Measurements from ENCODE around the gene VAV3. TPM values are rescaled to one million over a fixed set of nuclear protein-coding genes. Genes with fewer than 3 reads are reported as not detected.

Gene VAV3
- total and polyA plus RNA-seq, 2 of the 13 experiments (the other 11 are each of a cell fraction or from before 2014, with no cell fraction given): 15.9 to 29.8 TPM

GRCh38 chr1:107683191-107683657 lies 281.8 kb downstream of the VAV3 start (continued):
- no peak; the same call in 1 of the 2 replicates for TF ChIP-seq YEATS4 (CRISPR knock-in tag; IDR thresholded peaks at IDR 0.05; ENCODE audit: borderline replicate concordance)
- TF ChIP-seq KDM2A (CRISPR knock-in tag; IDR thresholded peaks at IDR 0.05; ENCODE audit: borderline replicate concordance, low read depth): no peak
- no peak for TF ChIP-seq YEATS2 (CRISPR knock-in tag; IDR thresholded peaks at IDR 0.05; ENCODE audit: borderline replicate concordance)
- no peak for TF ChIP-seq HBP1 (CRISPR knock-in tag; IDR thresholded peaks at IDR 0.05; ENCODE audit: low read depth)
- TF ChIP-seq HOXA3 (CRISPR knock-in tag; IDR thresholded peaks at IDR 0.05): peak; percentile 56
- TF ChIP-seq MLX (CRISPR knock-in tag; IDR thresholded peaks at IDR 0.05): peak; percentile 20; the same call in 1 of the 2 replicates
- no peak for TF ChIP-seq MXI1 (IDR thresholded peaks at IDR 0.05; ENCODE audit: borderline replicate concordance, low read depth, low read length)
- TF ChIP-seq ATRX (CRISPR knock-in tag; IDR thresholded peaks at IDR 0.05; ENCODE audit: borderline replicate concordance): no peak
- TF ChIP-seq TCF7 (IDR thresholded peaks at IDR 0.05; ENCODE audit: low read depth): peak; percentile 48; the same call in 1 of the 2 replicates
- TF ChIP-seq FOSL1 (CRISPR knock-in tag; IDR thresholded peaks at IDR 0.05; ENCODE audit: borderline replicate concordance): no peak
- TF ChIP-seq PITX1 (CRISPR knock-in tag; IDR thresholded peaks at IDR 0.05): peak; percentile 72; the same call in 1 of the 2 replicates
- TF ChIP-seq ZBTB3 (CRISPR knock-in tag; IDR thresholded peaks at IDR 0.05; ENCODE audit: borderline replicate concordance, low read depth): no peak
- no peak for TF ChIP-seq ZZZ3 (CRISPR knock-in tag; IDR thresholded peaks at IDR 0.05; ENCODE audit: borderline replicate concordance)
- no peak for TF ChIP-seq ZNF44 (CRISPR knock-in tag; IDR thresholded peaks at IDR 0.05)
- peak; percentile 67 for TF ChIP-seq FOSL2 (CRISPR knock-in tag; IDR thresholded peaks at IDR 0.05)
- no peak for TF ChIP-seq THAP8 (CRISPR knock-in tag; IDR thresholded peaks at IDR 0.05; ENCODE audit: borderline replicate concordance)
- TF ChIP-seq ZFP36L2 (CRISPR knock-in tag; IDR thresholded peaks at IDR 0.05): no peak
- TF ChIP-seq THRA (CRISPR knock-in tag; IDR thresholded peaks at IDR 0.05; ENCODE audit: borderline replicate concordance): 0 out of 2 replicates have a peak, but pooled peaks have one; percentile 36
- TF ChIP-seq CHD2 (IDR thresholded peaks at IDR 0.05; ENCODE audit: low read depth, low read length): no peak
- TF ChIP-seq SIN3A (IDR thresholded peaks at IDR 0.05; ENCODE audit: borderline replicate concordance, low read depth, low read length): no peak
- no peak for TF ChIP-seq PCBP2 (optimal IDR thresholded peaks at IDR 0.05; ENCODE audit: low read depth, low read length, poor library complexity, severe bottlenecking)
- TF ChIP-seq ARNT2 (CRISPR knock-in tag; IDR thresholded peaks at IDR 0.05; ENCODE audit: low read depth): no peak
- no peak; the same call in 1 of the 2 replicates for TF ChIP-seq GATA4 (IDR thresholded peaks at IDR 0.05; ENCODE audit: borderline replicate concordance, low read depth)
